HL-60/S4 (cell line): ENCODE measurements around the gene ERGIC1.
"Not testable (repeated sequence)": the region's sequence is repeated elsewhere in the genome, so short reads cannot be mapped to it uniquely, and the experiment has no call there.

Experiments
- in situ Hi-C: fragments of 300-500 bp; cut with MboI; formaldehyde crosslinking; loops from 2 replicates; pipeline ENCODE4 v1.14.3; 2022; ENCODE audit warnings: low sequenced_read_pairs

ERGIC1 gene

DNA sequence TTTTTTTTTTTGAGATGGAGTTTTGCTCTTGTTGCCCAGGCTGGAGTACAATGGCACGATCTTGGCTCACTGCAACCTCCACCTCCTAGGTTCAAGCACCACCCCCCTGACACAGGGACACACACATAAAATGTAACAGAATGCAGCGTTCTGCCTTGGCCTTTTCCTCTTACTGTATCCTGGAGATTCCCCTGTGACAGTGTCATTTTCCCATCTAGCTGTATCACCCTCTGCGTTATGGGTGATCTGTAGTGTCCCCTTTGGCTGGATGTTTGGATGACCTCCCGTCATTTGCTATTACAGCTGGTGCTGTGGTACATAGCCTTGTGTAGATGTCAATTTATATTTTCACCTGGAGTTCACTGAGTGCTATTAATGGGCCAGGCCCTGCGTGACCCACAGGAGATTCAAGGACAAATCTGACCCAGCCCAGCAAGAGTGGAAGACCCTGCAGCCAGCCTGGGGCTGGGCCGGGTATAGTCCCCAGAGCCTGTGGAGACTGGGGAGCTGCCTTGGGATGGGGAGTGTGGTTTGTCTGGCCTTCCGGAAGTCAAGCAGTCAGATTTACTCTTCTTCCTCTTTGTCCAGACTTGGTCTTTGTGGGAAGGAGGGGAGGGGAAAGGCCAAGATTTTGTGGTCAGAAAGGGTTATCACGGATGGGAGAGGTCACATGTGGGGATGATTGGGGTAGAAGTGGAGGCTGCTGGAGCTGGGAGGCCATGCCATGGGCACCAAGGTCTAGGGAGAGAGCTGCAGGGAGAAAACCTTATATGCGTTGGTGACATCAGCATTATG is 43.6 kb downstream of the ERGIC1 start:
- in situ Hi-C loops: no loop called here

DNA sequence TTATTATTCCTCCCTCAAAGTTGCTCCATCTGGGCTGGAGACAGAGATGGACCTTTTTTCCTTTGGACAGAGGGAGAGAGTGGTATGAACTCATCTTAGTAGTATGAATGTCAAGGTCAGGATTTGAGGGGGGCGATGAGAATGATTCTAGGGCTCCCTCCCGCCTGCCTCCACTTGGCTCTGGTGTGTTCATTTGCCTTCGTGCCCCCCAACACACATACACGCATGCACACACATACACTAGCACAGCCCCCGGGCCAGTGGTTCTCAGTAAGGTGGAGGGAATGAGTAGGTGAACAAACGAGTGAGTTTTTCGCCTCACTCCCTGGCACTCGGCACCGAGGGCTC is 44.5 kb downstream of the ERGIC1 start:
- in situ Hi-C loops: no loop called here

DNA sequence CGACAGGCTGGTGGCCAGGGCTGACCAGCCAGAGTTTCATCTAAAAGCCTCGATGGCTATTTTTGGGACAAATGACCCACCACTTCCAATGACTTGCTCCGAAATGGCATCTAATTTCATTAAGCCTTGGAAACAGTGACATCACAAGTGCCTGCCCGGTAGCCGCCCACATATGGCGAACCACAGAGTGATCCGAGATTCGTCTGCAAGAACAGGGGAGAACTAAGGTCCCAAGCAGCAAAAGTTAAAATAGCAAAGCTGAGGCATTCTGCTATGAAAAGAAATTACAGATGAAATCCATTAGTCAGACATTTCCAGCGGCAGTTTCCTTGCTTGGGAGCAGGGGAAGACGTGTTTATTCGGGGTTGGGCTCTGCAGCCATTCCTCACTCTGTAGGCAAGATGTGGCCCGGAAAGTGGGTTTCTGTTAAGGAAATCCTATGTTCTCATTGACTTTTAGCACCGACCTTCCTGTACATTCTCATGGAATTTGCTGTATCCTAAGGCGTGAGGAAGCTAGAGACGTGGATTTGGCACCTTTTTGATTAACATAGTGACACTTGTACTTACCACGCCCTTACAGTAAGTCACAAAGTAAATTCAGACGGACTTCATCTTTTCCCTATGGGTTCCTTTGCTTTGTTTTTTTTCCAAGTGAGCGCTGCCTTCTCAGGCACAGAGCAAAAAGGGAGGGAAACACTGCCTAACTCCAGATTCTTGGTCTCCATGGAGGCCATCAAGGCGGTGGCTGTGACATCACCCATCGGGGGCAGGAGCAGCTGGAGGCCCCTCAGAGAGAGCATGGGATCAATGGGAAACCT is 45.1 kb downstream of the ERGIC1 start:
- in situ Hi-C loops: no loop called here

DNA sequence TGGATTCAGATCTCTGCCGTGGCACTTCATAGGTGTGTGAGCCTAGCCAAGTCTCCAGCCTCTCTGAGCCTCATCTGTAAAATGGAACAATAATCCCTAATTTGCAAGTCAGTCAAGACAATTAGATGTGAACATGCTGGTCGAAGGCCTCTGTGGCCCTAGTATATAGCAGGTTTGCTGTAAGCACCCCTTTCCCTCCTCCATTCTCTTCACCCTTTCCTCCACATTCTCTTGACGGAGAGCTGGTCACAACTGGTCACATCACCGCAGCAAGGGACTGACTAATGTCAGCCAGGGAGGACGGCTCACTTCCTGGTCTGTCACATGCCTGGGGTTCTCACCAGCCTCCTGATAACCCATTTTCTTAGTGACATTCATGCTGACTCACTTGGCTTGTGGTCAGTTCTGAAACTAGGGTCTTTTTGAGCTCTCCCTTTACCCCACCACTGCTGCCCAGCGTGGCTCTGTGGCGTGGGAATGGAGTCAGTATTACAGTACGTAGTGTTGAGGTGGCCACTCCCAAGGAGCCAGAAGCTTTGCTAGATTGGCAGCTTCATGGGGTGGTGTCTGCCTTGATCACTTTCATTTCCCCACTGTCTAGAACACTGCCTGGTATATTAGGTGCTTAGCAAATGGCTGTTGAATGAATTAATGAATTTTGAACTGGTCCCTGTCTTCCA is 47.8 kb downstream of the ERGIC1 start:
- in situ Hi-C loops: no loop called here

DNA sequence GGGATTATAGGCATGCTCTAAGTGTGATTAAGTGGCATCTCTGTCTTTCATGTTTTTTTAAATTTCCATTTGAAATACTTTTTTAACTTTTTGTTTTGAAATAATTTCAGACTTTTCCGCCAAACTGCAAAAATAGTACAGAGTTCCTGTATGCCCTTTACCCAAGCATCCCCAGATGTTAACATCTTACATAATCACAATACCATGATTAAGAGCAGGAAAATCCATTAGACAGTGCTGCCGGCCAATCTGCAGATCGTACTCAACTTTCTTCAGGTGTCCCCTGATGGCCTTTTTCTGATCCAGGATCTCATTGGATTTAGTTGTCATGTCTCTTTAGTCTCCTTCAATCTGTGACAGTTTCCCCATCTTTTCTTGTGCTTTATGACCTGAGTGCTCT is 49.0 kb downstream of the ERGIC1 start:
- in situ Hi-C loops: no loop called here

DNA sequence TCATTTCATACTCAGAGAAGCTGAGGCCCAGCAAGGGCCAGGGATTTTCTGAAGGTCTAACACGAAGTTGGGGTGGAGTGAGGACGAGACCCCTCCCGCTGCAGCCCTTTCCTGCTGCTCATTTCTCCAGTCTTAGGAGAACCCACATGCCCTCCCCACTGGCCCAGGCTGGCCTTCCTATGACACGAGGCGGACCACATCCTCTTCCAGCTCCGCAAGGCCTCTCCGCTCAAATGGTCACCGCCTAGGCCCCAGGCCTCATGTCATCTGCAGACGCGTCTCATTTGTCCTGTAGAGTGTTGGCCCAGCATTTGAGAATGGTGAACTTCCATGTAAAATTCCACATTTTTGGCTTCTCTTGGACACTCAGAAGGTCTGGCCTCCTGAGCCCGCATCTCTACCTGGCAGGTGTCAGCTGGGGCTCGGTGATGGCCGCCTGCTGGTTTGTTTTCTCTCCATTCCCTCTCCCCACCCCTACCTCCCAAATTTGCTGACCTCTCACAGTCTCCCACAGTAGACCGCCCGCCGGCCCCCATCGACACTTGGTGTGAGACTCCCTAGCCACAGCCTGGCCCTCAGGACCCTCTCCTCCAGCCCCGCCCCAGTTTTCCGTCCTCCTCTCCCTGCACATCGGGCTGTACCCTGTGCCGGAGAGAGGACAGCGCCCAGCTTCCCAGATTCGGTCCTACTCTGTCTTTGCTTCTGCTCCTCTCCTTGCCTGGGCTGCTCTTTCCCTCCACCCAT is 51.7 kb downstream of the ERGIC1 start:
- in situ Hi-C loops: no loop called here

DNA sequence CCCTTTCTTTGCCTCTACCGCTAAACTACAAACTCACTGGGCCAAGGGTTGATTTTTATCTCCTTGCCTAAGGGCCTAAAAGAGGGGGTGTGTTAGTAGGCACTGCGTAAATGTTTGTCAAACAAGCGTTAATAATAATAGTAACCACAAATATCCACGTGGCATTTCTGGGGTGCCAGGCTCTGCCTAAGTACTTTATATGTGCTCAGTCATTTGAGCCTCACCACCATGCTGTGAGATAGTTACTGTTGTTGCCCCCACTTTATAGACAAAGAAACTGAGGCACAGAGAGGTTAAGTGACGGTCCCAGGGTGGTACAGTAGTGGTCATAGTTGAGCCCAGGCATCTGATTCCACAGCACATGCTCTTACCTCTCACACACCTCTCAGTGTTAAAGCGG is 52.4 kb downstream of the ERGIC1 start:
- in situ Hi-C loops: no loop called here

DNA sequence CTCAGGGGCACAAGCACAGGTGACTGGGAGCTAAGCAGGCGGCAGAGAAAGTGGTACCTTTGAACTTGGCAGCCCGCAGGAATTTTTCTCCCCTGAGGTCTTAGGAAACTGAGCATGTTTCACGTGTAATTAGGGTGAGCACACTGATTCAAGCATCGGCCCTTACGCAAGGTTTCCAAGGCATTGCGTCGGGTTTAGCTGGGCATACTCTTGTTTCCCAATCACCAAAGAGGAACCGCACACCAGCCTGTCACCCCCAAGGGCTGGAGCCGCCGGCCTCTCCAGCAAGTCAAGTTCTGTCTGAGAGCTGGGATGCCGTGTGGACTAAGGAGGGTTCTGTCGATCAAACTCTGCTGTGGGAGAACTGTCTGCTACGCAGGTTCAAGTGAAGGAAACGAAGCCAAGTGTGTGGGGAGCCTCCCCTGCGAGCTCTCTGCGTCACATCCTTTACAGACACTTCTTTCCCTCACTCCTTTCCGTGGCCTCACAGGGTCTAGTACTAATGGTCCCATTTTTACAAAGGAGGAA is 53.0 kb downstream of the ERGIC1 start:
- in situ Hi-C loops: no loop called here

DNA sequence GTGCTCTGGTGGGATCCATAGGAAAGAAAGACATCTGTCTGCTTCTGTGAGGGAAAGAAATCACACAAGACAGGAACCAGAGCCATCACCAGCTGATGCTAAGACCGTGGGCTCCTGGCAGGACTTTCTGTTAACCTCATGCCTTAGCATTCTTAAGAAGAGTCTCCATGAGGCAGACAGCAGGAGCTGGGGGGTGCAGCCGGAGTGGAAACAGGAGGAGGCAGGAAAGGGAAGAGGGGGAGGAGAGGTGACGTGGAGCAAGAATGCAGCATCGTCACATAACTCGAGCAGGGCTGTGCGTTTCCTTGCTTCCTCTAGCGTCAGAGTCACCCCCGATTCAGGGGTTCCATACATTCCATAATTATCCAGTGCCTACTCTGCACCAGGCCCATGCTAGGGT is 53.6 kb downstream of the ERGIC1 start:
- in situ Hi-C loops: no loop called here

DNA sequence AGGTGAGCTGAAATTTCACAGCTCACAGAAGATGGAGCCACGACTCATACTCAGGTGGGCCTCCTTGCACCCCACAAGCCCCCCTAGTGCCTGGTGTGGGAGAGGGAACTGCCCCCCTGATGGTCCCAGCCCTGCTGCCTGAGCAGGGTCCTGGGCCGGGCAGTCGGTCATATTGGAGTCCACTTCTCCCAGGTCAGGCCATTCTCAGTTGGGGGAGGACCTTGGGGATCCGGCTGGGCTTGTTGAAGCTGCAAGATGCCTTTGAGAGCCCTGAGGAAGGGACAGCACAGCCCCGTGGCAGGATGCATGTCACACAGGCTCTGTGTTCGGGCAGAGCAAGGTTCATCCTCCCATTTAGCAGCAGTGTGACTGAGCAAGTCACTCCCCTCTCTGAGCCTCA is 56.6 kb downstream of the ERGIC1 start:
- in situ Hi-C loops: no loop called here

DNA sequence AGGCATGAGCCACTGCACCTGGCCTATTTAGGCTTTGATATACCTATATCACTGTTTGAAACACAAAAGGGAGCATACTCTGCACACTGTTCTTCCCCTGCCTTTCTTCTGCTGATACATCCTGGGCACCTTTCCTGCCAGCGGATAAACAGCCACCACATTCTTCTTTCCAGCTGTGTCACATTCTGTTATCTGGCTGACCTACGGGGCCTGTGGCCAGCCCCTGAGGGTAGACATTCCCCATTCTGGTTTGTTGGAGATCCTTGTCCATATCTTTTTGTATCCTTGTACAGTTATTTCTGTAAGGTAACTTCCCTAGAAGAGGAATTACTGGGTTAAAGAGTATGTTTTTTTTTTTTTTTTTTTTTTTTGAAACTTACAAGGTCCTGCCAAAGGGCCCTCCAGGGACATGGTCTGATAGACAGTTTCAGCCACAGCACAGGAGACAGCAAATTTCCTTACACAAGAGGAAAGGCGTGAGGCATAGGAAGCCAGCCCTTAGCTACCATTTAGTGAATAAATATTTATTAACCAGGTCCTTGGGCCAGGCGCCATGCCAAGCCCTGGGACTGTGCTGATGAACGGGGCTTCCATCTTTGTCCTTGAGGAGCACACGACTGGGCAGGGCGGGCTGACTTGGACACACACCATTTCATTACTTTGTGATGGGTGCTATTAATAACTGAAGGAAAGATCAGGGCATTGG is 57.8 kb downstream of the ERGIC1 start:
- in situ Hi-C loops: no loop called here

DNA sequence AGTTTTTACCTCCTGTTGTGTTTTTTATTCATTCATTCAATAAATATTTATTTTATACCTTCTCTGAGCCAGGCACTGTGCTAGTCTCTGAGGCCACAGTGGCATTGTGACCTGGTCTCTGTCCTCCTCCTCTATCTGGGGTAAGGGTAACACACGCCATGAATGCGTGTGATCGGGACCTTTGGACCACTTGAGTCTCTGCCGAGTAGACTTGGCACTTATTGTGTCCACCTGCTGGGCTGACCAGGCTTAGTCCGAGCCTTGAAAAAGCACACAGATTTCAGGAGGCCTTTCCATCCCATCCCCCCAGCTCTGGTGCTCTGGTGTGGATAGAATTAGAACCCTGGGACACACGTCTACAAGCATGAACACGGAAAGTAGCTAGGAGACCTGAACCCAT is 58.7 kb downstream of the ERGIC1 start:
- in situ Hi-C loops: no loop called here

DNA sequence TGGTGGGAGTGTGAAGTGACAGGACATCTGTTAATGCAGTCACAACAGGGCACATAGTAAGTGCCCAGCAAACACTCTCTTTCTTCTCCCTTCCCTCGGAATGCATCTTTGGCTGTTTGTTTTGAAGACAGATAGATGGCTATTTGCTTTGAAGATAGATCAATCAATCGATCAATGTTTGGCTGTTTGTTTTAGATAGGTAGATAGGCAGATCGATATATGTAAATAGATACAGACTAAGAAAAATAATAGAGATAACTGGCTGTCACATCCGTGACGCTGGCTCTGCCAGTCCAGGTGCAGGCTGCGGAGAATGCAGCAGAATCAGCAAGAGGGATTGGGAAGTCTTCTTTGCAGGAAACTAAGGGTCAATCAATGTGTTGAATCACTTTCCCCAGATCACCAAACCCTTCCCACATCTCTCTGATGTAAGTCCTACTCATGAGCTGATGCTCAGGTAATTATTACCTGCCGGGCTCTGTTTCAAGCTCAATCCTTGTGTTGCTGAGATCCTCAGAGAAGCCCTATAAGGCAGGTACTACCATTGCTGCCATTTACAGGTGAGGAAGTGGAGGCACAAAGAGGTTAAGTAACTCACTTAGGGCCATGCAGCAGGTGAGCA is 60.8 kb downstream of the ERGIC1 start:
- in situ Hi-C loops: no loop called here

DNA sequence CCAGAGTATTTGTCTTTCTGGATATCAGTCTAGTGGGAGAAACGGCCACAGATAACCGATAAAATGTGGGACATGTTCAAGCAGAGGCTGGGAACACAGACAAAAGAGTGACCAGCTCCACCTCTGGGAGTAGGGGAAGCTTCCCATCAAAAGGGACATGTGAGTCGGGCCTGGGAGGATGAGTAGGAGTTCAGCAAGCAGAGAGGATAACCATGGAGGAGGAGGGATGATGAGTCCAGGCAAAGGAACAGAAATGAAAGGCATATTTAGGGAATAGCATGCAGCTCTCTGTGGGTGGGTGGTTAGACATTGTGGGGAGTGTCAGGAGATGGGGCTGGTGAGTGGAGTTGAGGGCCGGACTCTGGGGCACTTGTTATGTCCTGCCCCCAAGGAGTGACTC is 61.5 kb downstream of the ERGIC1 start:
- in situ Hi-C loops: no loop called here

DNA sequence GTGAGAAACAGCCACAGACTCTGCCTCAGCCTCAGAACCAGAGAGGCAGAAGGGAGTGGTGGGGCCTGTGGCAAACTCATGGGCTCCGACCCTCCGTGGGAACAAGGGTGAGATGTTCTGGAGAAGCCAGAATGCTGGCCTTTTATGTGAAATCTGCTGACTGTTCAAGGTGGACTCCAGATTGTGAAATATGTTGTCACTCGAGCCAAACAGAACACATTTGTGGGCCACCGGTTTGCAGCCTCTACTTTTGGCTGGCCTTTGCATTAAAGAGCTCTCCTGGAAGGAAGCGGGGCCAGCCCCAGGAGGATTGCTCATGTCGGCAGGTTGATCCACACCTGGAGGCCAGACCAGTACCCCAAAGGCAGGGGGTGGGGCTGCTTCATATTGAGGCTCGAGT is 62.4 kb downstream of the ERGIC1 start:
- in situ Hi-C loops: no loop called here

DNA sequence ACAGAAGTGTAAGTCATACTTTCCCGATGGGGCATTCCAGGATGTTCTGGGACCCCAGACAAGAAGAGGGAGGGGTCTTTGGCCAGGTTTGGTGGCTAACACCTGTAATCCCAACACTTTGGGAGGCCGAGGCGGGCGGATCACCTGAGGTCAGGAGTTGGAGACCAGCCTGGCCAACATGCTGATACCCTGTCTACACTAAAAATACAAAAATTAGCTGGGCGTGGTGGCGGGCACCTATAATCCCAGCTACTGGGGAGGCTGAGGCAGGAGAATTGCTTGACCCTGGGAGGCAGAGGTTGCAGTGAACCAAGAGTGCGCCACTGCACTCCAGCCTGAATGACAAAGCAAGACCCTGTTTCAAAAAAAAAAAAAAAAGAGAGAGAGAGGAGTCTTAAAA is 63.0 kb downstream of the ERGIC1 start:
- in situ Hi-C loops: not testable (repeated sequence)

DNA sequence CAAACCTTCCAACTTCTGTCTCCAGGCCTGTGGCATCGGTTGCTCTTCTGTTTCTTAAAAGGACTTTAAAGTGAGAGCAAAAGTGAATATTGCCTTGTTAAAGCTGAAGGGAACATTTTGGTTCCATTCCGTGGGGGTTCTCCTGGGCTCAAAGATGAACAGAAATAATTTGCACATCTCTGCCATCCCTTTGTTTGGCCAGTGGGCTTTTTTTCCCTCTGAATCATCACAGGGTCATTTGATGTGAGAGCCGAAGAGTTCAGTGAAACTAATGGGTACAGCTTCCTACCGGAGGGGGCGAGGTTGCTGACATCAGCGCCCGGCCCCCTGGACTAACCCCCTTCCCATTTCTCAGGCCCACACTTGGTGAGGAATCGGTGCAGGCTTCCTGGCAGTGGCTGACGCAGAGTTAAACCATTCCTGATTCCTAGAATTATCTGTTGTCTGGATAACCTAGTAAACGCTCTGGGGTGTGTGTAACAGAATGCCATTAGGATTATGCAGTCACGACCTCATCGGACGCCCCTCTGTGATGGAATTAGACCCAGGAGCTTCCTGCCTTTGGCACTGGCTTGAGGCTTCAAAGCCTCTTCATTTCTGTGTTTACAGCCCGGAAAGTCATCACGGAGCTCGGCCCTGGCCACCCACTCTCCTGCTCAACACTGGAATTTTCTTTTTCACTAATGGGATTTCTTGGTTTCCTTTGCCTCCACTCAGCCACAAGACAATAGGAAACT is 63.6 kb downstream of the ERGIC1 start:
- in situ Hi-C loops: no loop called here

DNA sequence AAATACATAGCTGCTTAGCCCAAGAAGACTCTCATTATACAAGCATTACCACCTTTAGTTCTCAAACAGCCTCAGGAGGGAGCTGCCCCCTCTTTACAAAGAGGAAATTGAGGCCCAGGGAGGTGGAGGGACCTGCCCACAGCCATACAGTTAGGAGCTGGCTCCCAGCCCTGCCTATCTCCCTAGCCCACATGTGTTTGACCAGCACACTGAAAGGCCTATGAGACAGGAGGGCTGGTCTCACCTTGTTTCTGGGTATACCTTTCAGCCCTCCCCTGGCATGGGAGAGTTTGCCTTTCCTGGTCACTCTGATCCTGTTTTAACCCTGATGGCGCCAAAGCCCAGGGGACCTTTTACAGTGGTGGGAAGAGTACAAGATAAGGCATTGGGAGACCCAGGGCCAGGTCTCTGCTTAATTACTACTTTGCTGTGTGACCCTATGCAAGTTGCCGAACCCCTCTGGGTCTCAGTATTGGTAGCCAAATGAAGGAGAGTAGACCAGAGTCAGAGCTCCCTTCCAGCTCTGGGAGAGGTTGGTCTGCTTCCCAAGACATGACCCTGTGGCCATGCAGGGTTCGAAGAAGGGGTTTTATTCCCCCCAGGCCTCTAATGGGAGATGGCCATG is 64.3 kb downstream of the ERGIC1 start:
- in situ Hi-C loops: no loop called here
